Iris pigment epithelial cell (primary cell): Measurements from ENCODE around the gene ADAM17.
"Not testable (repeated sequence)": the region's sequence is repeated elsewhere in the genome, so short reads cannot be mapped to it uniquely, and the experiment has no call there.

Source experiments
- DNase-seq: peaks from one replicate; pipeline ENCODE4 v3.0.0-alpha.2; 2011; ENCODE audit warnings: low read depth

Gene ADAM17

GRCh38 chr2:9519250-9519649 lies 36.4 kb downstream of the ADAM17 start:
- DNase-seq = peak; percentile 65

GRCh38 chr2:9518780-9519179 lies 36.9 kb downstream of the ADAM17 start:
- no peak for DNase-seq

DNA sequence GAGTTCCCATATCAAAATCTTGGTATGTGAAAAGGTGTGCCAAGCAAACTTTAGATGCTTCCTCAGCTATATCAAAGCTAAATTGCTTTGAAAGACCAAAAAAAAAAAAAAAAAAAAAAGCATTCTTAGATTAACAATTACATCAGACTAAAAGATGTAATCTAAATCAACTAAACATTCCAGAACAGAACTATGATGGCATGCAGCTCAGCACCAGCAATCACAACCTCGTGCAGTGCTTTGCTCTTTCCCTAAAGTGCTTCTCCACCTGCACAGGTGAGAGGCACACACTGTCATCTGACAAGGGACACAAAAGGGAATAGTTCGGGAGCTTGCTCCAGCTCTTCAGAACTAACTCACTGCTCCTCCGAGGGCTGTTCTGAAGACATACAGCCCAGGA lies 37.5 kb downstream of the ADAM17 start:
- DNase-seq = no peak

GRCh38 chr2:9517118-9517782 lies 38.4 kb downstream of the ADAM17 start:
- no peak for DNase-seq

DNA sequence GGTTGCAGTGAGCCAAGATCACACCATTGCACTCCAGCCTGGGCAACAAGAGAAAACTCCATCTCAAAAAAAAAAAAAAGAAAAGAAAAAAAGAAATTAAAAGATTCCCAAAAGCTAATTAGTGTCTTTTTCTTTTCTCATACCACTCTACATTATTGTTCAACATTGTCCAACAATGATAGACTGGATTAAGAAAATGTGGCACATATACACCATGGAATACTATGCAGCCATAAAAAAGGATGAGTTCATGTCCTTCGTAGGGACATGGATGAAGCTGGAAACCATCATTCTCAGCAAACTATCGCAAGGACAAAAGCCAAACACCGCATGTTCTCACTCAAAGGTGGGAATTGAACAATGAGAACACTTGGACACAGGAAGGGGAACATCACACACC lies 41.7 kb downstream of the ADAM17 start:
- not testable (repeated sequence) for DNase-seq

DNA sequence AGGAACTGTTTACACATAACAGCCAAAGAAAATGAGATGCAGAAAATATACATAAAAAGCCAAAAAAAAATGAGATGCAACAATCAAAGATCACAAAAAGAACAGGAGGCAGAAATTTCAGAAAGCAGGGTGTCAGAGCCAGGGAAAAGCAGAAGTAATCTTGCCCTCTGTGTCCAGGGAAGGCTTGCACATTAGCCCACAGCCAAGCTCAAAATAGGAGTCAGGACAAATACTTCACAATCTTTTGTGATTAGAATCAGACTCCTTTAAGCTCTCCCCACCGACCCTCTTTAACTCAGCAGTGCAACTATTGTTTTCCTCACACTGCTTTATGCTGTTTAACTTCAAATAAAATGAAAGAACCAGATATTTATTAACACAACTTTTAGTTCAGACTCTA lies 46.7 kb downstream of the ADAM17 start:
- no peak for DNase-seq

DNA sequence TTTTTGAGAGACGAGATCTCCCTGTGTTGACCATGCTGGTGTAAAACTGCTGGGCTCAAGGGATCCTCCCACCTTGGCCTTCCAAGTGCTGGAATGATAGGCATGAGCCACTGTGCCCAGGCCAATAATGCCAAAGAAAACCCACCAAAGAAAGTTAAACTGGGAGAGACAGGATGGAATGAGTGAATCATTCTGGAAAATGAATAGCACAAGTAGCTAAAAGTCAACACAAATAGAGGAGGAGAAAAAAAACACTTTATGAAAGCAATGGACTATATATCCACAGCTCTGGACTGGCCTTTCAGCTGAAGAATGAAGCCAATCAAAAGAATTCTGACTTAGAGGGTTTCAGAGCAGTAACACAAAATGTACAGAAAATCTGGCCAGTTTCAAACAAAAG lies 57.4 kb downstream of the ADAM17 start:
- DNase-seq = no peak

GRCh38 chr2:9497017-9497416 lies 58.6 kb downstream of the ADAM17 start:
- no peak for DNase-seq

DNA sequence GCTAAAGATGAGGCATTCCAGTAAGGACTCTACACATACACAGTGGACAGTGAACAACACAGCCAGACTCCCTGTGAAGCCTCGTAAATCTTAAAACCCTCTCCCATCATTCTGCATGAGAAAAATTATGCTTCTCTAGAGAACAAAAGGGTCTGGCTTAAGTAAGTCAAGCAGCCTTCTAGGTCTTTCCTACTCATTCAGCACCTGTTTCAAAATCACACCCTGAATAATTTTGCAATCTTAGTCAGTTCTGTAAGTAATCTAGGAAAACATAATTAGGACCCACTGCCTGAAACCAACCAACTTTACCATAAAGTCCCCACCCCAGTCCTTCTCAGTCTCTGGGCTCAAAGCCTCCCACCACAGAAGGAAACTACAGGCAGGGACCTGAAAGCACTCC lies 61.5 kb downstream of the ADAM17 start:
- no peak for DNase-seq

- DNase-seq = no peak
These were observed 62.2 kb downstream of the ADAM17 start for GRCh38 chr2:9493478-9493877.

- no peak for DNase-seq
These were observed 62.7 kb downstream of the ADAM17 start for GRCh38 chr2:9492927-9493326.

- DNase-seq = no peak
These were observed 64.8 kb downstream of the ADAM17 start for GRCh38 chr2:9490789-9491188.

- peak; percentile 71 for DNase-seq
These were observed 66.8 kb downstream of the ADAM17 start for GRCh38 chr2:9488583-9489547.

- DNase-seq = peak; percentile 66
These were observed 71.1 kb downstream of the ADAM17 start for GRCh38 chr2:9484533-9484932.

DNA sequence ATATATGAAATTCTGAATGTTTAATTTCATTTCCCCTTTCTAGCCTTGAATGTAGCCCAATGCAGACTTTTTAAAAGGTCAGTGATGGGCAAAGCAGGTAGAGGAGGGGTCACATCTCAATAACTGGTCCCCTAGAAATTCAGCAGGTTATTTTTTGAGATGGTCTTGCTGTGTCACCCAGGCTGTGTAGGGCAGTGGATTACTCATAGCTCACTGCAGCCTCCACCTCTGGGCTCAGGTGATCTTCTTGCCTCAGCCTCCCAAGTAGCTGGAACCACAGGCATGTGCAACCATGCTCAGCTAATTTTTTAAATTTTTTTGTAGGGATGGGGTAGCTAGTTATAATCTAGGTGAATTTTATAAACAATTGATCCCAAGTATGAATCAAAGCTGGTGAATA lies 72.5 kb downstream of the ADAM17 start:
- DNase-seq = peak; percentile 16

DNA sequence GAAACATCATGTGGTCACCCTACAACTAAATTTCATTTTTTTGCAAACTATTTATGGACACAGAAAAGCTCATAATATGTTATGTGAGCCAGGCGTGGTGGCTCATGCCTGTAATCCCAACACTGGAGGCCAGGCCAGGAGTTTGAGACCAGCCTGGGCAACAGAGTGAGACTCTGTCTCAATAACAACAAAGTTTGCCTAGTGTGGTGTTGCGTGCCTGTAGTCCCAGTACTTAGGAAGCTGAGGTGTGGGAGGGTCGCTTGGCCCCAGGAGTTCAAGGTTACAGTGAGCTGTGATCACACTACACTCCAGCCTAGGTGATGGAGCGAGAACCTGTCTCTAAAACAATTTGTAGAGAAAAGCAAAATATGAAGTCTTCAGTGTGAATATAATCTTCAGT lies 75.5 kb downstream of the ADAM17 start:
- DNase-seq = no peak

- no peak for DNase-seq
These were observed 77.1 kb downstream of the ADAM17 start for GRCh38 chr2:9478526-9478925.

- DNase-seq = no peak
These were observed 77.7 kb downstream of the ADAM17 start for GRCh38 chr2:9477914-9478313.

DNA sequence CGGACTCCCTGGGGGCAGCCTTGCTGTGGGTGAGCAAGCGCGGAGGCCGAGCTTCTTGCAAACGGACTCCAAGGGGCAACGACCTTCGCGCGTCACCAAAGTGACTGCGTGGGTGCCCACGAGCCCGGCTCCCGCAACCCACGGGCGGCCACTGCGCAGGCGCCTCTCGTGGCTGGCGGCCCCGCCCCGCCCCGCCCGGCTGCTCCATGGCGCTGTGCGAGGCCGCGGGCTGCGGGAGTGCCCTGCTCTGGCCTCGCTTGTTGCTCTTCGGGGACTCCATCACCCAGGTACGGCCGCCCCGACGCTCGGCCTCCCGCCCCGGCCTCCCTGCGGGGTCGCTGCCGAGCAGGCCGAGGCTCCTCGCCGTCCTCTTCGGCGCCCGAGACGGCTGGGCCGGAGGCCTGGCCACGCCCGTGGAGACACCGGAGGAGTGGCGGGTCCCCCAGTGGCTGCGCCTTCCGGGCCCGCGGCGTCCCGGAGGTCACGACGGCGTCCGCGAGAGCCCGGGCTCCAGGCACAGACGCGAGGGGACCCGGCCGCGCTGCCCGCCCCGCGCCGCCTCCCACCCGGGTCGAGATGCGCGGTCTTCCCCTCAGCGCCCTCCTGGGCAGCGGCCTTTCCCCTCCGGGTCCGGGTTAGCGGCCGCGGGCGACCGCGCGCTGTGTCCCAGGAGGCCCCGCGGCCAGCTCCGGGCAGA lies 81.1 kb downstream of the ADAM17 start, which contains the start of gene IAH1:
IAH1 (plus strand) TSS at position 191 of the 697 bp plus-strand sequence; CDS start at position 207, 16 bp downstream.
- DNase-seq = peak; percentile 46

GRCh38 chr2:9473985-9474360 lies 81.7 kb downstream of the ADAM17 start:
- peak; percentile 22 for DNase-seq

DNA sequence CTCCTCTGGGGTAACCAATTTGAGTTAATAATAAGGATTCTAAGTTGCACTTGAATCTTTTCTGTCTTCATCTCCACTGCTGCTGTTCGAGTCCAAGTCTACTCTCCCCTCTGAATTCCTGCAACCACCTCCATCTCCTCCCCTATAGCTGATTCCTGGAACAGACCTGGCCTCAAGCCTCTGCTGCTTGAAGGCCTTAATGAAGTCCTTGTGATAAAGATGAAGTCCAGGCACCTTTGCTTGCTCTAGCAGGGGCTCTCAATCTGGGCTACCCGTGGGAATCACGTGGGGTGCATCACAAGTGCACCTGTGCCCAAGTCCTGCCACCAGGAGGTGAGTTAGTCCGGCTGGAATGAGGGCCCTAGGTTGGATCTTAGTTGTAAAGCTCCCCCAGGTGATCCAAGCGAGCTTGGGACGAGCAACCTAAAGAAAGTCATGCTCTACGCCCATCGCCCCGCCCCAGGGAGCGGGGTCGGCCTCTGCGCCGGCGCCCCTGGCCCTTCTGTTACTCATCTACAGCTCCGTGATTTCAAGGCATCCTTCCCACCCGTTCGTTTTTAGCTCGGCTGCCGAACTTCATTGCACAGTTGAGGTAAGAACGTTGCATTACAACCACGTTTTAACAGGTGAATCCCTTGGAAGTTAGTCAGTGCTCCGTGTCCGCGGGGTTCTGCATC lies 82.2 kb downstream of the ADAM17 start:
- no peak for DNase-seq

DNA sequence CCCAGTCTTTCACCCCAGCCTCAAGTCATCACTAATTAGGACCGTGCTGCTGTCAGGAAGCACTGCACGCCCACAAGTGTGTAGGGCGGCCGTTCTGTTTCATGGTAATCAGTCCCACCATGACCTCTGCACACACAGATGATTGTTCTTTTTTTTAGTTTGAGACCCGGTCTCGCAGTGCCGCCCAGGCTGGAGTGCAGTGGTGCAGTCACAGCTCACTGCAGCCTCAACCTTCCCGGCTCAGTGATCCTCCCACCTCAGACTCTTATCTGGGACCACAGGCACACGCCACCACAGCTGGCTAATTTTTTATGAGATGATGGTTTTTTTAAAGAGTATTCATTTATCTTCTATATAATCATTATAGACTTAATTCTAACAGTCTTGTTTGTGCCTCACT lies 83.1 kb downstream of the ADAM17 start:
- DNase-seq = no peak
